GM12878 (cell line): ENCODE data around the gene MEGF11. TPM values are rescaled to one million over a fixed set of nuclear protein-coding genes. Genes with fewer than 3 reads are reported as not detected.

Source experiments
- ATAC-seq: fragments of 200-7000 bp; cut with Tn5 transposase; 3 replicates; pipeline ENCODE4 v1.9.1; 2020; ENCODE audit warnings: mild to moderate bottlenecking, moderate library complexity
- BruUV-seq: library from RNA; stranded (reverse); fragments of 400-500 nt; replicated peaks from 2 replicates; lab custom pipeline; 2021; lab: Mats Ljungman, UMichigan
- CTCF ChIA-PET: fragments of 300-600 bp; sonication (Branson Sonifier 250); formaldehyde crosslinking; extraction: SDS; loops from one replicate; lab custom pipeline; 2021; ENCODE audit warnings: inconsistent platforms; lab: Yijun Ruan, JAX
- POLR2A ChIA-PET: fragments of 350-600 bp; formaldehyde crosslinking; extraction: SDS; loops from one replicate; lab custom pipeline; 2021; ENCODE audit warnings: inconsistent platforms; lab: Charles Lee
- RAD21 ChIA-PET: fragments of 300-600 bp; sonication (Branson Sonifier 250); formaldehyde crosslinking; loops from one replicate; lab custom pipeline; 2023; ENCODE audit warnings: antibody characterized with exemption; ENCODE audit not compliant: unreplicated experiment; lab: Charles Lee
- SMC1A ChIA-PET: fragments of 300-600 bp; sonication (Branson Sonifier 250); formaldehyde crosslinking; loops from one replicate; lab custom pipeline; 2023; ENCODE audit not compliant: unreplicated experiment, uncharacterized antibody; lab: Charles Lee
- DNase-seq: peaks from one replicate; pipeline ENCODE4 v3.0.0-alpha.2; 2011; ENCODE audit warnings: low read depth, low spot score
- FAIRE-seq: peaks from 3 replicates; lab custom pipeline; 2011; peaks lifted over from hg19 to GRCh38; lab: Jason Lieb, UNC
- H2AFZ ChIP-seq: 2 replicates; pipeline ENCODE4 v1.6.0; 2011; ENCODE audit warnings: low read depth, low read length, control low read depth; ENCODE audit not compliant: control insufficient read depth
- H3K27ac ChIP-seq: 2 replicates; pipeline ENCODE4 v1.5.1; 2011; ENCODE audit warnings: control low read depth; ENCODE audit not compliant: control insufficient read depth, insufficient read depth
- H3K27me3 ChIP-seq, 2 experiments: replicated peaks in 1 of 2; 2 replicates each; pipeline versions ENCODE4 v1.6.0 to v1.6.1; 2011; ENCODE audit warnings: low read length in 1 of 2; ENCODE audit not compliant: control insufficient read depth in 2 of 2, insufficient read depth in 2 of 2
- H3K36me3 ChIP-seq, 2 experiments: 2 replicates each; pipeline ENCODE4 v1.5.1; 2011; ENCODE audit warnings: low read length in 1 of 2; ENCODE audit not compliant: control insufficient read depth in 2 of 2, insufficient read depth in 2 of 2
- H3K4me1 ChIP-seq: 2 replicates; pipeline ENCODE4 v1.6.1; 2011; ENCODE audit warnings: mild to moderate bottlenecking, low read length, moderate library complexity, mixed read lengths; ENCODE audit not compliant: control insufficient read depth, insufficient read depth
- H3K4me2 ChIP-seq: 2 replicates; pipeline ENCODE4 v1.6.0; 2011; ENCODE audit warnings: control low read depth; ENCODE audit not compliant: control insufficient read depth, insufficient read depth
- H3K4me3 ChIP-seq: fragments of 200-600 bp; sonication (generic); 2 replicates; pipeline ENCODE4 v1.5.1; 2016
- H3K79me2 ChIP-seq: 2 replicates; pipeline ENCODE4 v1.6.0; 2011; ENCODE audit warnings: low read length; ENCODE audit not compliant: control insufficient read depth, insufficient read depth
- H3K9ac ChIP-seq: 2 replicates; pipeline ENCODE4 v1.8.0; 2011; ENCODE audit warnings: low read length, control low read depth, mixed read lengths; ENCODE audit not compliant: control insufficient read depth, insufficient read depth
- H3K9me3 ChIP-seq: replicated peaks from 3 replicates; pipeline ENCODE4 v1.5.1; 2011; ENCODE audit warnings: mild to moderate bottlenecking, low read length; ENCODE audit not compliant: control insufficient read depth, insufficient read depth
- H4K20me1 ChIP-seq: 2 replicates; pipeline ENCODE4 v1.6.0; 2011; ENCODE audit not compliant: control insufficient read depth, insufficient read depth
- CBFB ChIP-seq: IDR thresholded peaks from 2 replicates; pipeline ENCODE4 v1.6.1; 2016; ENCODE audit warnings: antibody characterized with exemption, low read depth
- KDM1A ChIP-seq: fragments of 200-600 bp; sonication (generic); IDR thresholded peaks from 2 replicates; pipeline ENCODE4 v1.6.1; 2016; ENCODE audit warnings: borderline replicate concordance
- KLF5 ChIP-seq: fragments of 450-650 bp; IDR thresholded peaks from 2 replicates; pipeline ENCODE4 v1.6.1; 2014; ENCODE audit warnings: mild to moderate bottlenecking; ENCODE audit not compliant: partially characterized antibody
- NFYA ChIP-seq: IDR thresholded peaks from 2 replicates; pipeline ENCODE4 v1.6.1; 2011; ENCODE audit warnings: low read depth, mild to moderate bottlenecking, low read length, improper control_type of control experiment, borderline replicate concordance
- PAX5 ChIP-seq: IDR thresholded peaks from 2 replicates; pipeline ENCODE4 v1.6.1; 2011; ENCODE audit warnings: low read depth, low read length, borderline replicate concordance
- PAX8 ChIP-seq: fragments of 450-650 bp; IDR thresholded peaks from 2 replicates; pipeline ENCODE4 v1.6.1; 2017; ENCODE audit warnings: mild to moderate bottlenecking, moderate library complexity
- RBBP5 ChIP-seq: fragments of 200-600 bp; sonication (generic); conservative IDR thresholded peaks from 2 replicates; pipeline ENCODE4 v1.6.1; 2016
- SMARCA5 ChIP-seq: fragments of 450-650 bp; IDR thresholded peaks from 2 replicates; pipeline ENCODE4 v1.6.1; 2017; ENCODE audit warnings: mild to moderate bottlenecking
- STAT1 ChIP-seq: fragments of 450-650 bp; conservative IDR thresholded peaks from 2 replicates; pipeline ENCODE4 v1.6.1; 2014; ENCODE audit warnings: antibody characterized with exemption, mild to moderate bottlenecking
- SUZ12 ChIP-seq: fragments of 200-600 bp; sonication (generic); IDR thresholded peaks from one replicate; pipeline ENCODE4 v1.6.1; 2018; ENCODE audit warnings: antibody characterized with exemption, mild to moderate bottlenecking; ENCODE audit not compliant: unreplicated experiment
- ZNF217 ChIP-seq: fragments of 450-650 bp; IDR thresholded peaks from 2 replicates; pipeline ENCODE4 v1.6.1; 2017; ENCODE audit warnings: antibody characterized with exemption, mild to moderate bottlenecking
- WGBS: methylation state at CpG from one replicate; pipeline ENCODE4 v1.1.6; 2016; ENCODE audit warnings: low lambda C conversion rate; ENCODE audit not compliant: insufficient replicate concordance, insufficient coverage; ENCODE audit errors: missing lambda C conversion rate; 5-methylcytosine and 5-hydroxymethylcytosine counted together
- in situ Hi-C: fragments of 300-500 bp; cut with MboI; formaldehyde crosslinking; loops from 9 replicates; pipeline ENCODE4 v1.14.3; 2018; ENCODE audit warnings: mixed read lengths
- intact Hi-C: fragments of 100-400 bp; cut with micrococcal nuclease; formaldehyde crosslinking; loops from one replicate; pipeline ENCODE4 v1.14.2; 2022; ENCODE audit not compliant: unreplicated experiment
- polyA plus RNA-seq, 11 experiments: library from polyadenylated mRNA; depleted of rRNA in 4 of 11; unstranded in 6 of 11; stranded (reverse) in 5 of 11; fragments of >200 nt; fragmentation: Nextera tagmentation in 4 of 11; fragmentation: Illumina TruSeq in 1 of 11; extraction: Ambion mirVana in 4 of 11; extraction: Trizol in 1 of 11; gene quantifications; 1 replicate in 1 of 11; 2 replicates in 10 of 11; pipeline versions ENCODE4 v1.2.1 to v1.2.3, GENCODE V29; 2011 to 2016; ENCODE audit warnings: inconsistent platforms in 2 of 11, missing spikeins in 2 of 11, low read depth in 1 of 11
- total RNA-seq, 4 experiments: library from RNA; depleted of rRNA in 3 of 4; stranded (reverse); fragments of >200 nt in 3 of 4; fragmentation: Illumina TruSeq in 1 of 4; extraction: Trizol in 1 of 4; gene quantifications; 2 replicates each; pipeline versions ENCODE4 v1.2.1 to v1.2.3, GENCODE V29; 2013 to 2021
- TF ChIP-seq, protein P1 (sequence below): fragments of 450-650 bp; IDR thresholded peaks from 2 replicates; pipeline ENCODE4 v1.6.1; 2017; ENCODE audit warnings: low read depth, mild to moderate bottlenecking, moderate library complexity
- TF ChIP-seq, protein P2 (sequence below): IDR thresholded peaks from 2 replicates; pipeline ENCODE4 v1.6.1; 2012; ENCODE audit warnings: low read depth, low read length, improper control_type of control experiment
- TF ChIP-seq, protein P3 (sequence below): fragments of 450-650 bp; IDR thresholded peaks from 2 replicates; pipeline ENCODE4 v1.6.1; 2018; ENCODE audit warnings: borderline replicate concordance, mild to moderate bottlenecking; ENCODE audit not compliant: partially characterized antibody

Gene MEGF11
- total and polyA plus RNA-seq, 10 of the 15 experiments (the other 5 are each of a cell fraction or from before 2014, with no cell fraction given) = 0.03 to 1.7 (median 0.49) TPM

DNA sequence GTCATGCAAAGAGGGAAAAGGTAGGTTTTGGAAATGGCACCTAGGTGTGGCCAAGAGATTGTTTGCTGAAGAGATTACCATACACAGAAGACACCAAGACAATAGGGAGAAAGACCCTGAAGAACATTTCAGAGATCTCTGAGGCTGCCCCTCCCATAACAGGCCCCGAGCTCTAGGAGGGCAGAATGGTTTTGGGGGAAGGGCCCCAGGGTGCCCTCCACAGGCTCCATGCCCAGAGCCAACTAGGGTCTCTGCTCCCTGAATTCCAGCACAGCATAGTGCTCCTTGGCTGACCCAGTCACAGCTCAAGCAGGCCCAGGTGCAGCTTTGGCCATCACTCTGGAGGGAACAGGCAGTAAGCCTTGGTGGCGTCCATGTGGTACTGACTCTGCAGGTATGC lies 220.4 kb downstream of the MEGF11 start:
- POLR2A ChIA-PET = no interaction called here
- Histone ChIP-seq H2AFZ (no peak overlapping the region), H3K4me1 (no peaks in the 10 kb centered on the region), H3K27me3 (peaks cover 3 to 4% of the 10 kb centered on the region in 2 experiments; a peak in 3 of 4 replicates)
- CTCF ChIA-PET = no interaction called here
- no peak for FAIRE-seq
- TF ChIP-seq RBBP5 = no peak
- TF ChIP-seq, all 136 proteins: peak for 0
- Histone ChIP-seq H3K9ac (no peak overlapping the region), H4K20me1 (no peaks in the 10 kb centered on the region), H3K79me2 (no peaks in the 10 kb centered on the region), H3K36me3 (no peaks in the 10 kb centered on the region), H3K4me2 (no peak overlapping the region), H3K9me3 (no peaks in the 10 kb centered on the region; the same call in 2 of the 3 replicates), H3K27ac (no peak overlapping the region), H3K4me3 (no peak overlapping the region)
- WGBS = 24% methylated on average over 2 of the region's 2 CpGs
- ChIA-PET RAD21 (no interaction called here), SMC1A (no interaction called here)
- in situ Hi-C loops (no loop called here), intact Hi-C loops (no loop called here)
- ATAC-seq = no peak
- no peak for DNase-seq
- BruUV-seq = no TSS peak

DNA sequence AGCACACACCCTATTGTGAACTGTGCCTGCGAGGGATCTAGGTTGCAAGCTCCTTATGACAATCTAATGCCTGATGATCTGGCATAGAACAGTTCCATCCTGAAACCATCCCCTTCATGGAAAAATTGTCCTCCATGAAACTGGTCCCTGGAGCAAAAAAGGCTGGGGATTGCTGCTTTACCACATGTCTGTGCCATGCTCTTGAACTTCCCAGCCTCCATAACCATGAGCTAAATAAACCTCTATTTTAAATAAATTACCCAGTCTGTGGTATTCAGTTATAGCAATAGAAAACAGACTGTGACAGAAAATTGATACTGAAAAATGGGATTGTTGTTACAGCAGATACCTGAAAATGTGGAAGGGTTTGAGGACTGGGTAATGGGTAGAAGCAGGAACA lies 221.5 kb downstream of the MEGF11 start:
- H3K4me1 ChIP-seq = no peaks in the 10 kb centered on the region
- H4K20me1 ChIP-seq = no peaks in the 10 kb centered on the region
- no peak for FAIRE-seq
- POLR2A ChIA-PET = no interaction called here
- no peak overlapping the region for H2AFZ ChIP-seq
- intact Hi-C loops = no loop called here
- no peaks in the 10 kb centered on the region for H3K79me2 ChIP-seq
- WGBS = 0% methylated on average over 1 of the region's 1 CpG
- no peak overlapping the region for H3K4me2 ChIP-seq
- RAD21 ChIA-PET = no interaction called here
- no peak for DNase-seq
- in situ Hi-C loops = no loop called here
- H3K36me3 ChIP-seq = no peaks in the 10 kb centered on the region
- no peak overlapping the region for H3K27ac ChIP-seq
- no peaks in the 10 kb centered on the region; the same call in 2 of the 3 replicates for H3K9me3 ChIP-seq
- CTCF ChIA-PET = no interaction called here
- peaks cover 2 to 3% of the 10 kb centered on the region in 2 experiments; a peak in 3 of 4 replicates for H3K27me3 ChIP-seq
- SMC1A ChIA-PET = no interaction called here
- no TSS peak for BruUV-seq
- no peak for ATAC-seq
- H3K9ac ChIP-seq = no peak overlapping the region
- H3K4me3 ChIP-seq = no peak overlapping the region
- TF ChIP-seq, protein P1, sequence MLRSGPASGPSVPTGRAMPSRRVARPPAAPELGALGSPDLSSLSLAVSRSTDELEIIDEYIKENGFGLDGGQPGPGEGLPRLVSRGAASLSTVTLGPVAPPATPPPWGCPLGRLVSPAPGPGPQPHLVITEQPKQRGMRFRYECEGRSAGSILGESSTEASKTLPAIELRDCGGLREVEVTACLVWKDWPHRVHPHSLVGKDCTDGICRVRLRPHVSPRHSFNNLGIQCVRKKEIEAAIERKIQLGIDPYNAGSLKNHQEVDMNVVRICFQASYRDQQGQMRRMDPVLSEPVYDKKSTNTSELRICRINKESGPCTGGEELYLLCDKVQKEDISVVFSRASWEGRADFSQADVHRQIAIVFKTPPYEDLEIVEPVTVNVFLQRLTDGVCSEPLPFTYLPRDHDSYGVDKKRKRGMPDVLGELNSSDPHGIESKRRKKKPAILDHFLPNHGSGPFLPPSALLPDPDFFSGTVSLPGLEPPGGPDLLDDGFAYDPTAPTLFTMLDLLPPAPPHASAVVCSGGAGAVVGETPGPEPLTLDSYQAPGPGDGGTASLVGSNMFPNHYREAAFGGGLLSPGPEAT = no peak
- TF ChIP-seq NFYA = no peak
- no peak for TF ChIP-seq SUZ12
- TF ChIP-seq PAX5 = no peak
- no peak for TF ChIP-seq CBFB
- no peak for TF ChIP-seq PAX8
- TF ChIP-seq STAT1 = no peak
- no peak for TF ChIP-seq SMARCA5
- no peak for TF ChIP-seq ZNF217
- no peak for TF ChIP-seq KDM1A
- TF ChIP-seq, protein P2, sequence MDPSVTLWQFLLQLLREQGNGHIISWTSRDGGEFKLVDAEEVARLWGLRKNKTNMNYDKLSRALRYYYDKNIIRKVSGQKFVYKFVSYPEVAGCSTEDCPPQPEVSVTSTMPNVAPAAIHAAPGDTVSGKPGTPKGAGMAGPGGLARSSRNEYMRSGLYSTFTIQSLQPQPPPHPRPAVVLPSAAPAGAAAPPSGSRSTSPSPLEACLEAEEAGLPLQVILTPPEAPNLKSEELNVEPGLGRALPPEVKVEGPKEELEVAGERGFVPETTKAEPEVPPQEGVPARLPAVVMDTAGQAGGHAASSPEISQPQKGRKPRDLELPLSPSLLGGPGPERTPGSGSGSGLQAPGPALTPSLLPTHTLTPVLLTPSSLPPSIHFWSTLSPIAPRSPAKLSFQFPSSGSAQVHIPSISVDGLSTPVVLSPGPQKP = no peak
- TF ChIP-seq, protein P3, sequence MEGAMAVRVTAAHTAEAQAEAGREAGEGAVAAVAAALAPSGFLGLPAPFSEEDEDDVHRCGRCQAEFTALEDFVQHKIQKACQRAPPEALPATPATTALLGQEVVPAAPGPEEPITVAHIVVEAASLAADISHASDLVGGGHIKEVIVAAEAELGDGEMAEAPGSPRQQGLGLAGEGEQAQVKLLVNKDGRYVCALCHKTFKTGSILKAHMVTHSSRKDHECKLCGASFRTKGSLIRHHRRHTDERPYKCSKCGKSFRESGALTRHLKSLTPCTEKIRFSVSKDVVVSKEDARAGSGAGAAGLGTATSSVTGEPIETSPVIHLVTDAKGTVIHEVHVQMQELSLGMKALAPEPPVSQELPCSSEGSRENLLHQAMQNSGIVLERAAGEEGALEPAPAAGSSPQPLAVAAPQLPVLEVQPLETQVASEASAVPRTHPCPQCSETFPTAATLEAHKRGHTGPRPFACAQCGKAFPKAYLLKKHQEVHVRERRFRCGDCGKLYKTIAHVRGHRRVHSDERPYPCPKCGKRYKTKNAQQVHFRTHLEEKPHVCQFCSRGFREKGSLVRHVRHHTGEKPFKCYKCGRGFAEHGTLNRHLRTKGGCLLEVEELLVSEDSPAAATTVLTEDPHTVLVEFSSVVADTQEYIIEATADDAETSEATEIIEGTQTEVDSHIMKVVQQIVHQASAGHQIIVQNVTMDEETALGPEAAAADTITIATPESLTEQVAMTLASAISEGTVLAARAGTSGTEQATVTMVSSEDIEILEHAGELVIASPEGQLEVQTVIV = no peak
- TF ChIP-seq KLF5 = no peak
